OCI-LY3 (cell line): ENCODE results near the gene PID1.

Source experiments
- H2AFZ ChIP-seq: fragments of 200-600, 300-600 bp; shearing (Covaris generic); 2 replicates; pipeline ENCODE4 v1.6.0; 2014; ENCODE audit warnings: antibody characterized with exemption, low read depth, low read length
- H3K27ac ChIP-seq: fragments of 200-600, 300-600 bp; sonication (generic); 2 replicates; pipeline ENCODE4 v1.5.1; 2014; ENCODE audit warnings: mild to moderate bottlenecking, low read length, moderate library complexity, mixed read lengths
- H3K27me3 ChIP-seq: fragments of 200-600, 300-600 bp; sonication (generic); 2 replicates; pipeline ENCODE4 v1.6.1; 2014; ENCODE audit warnings: low read depth, low read length, mixed read lengths
- H3K36me3 ChIP-seq: fragments of 200-600, 300-600 bp; sonication (generic); replicated peaks from 2 replicates; pipeline ENCODE3; 2014; ENCODE audit warnings: low read depth, low read length, mixed read lengths
- H3K4me1 ChIP-seq: fragments of 300-600, 200-600 bp; sonication (generic); 2 replicates; pipeline ENCODE4 v1.6.1; 2014; ENCODE audit warnings: low read length, mixed read lengths
- H3K4me2 ChIP-seq: fragments of 200-600, 300-600 bp; sonication (generic); 2 replicates; pipeline ENCODE4 v1.6.1; 2014; ENCODE audit warnings: low read length, mixed read lengths
- H3K4me3 ChIP-seq: fragments of 300-600, 200-600 bp; sonication (generic); 2 replicates; pipeline ENCODE4 v1.5.1; 2014; ENCODE audit warnings: antibody characterized with exemption, mild to moderate bottlenecking, low read length, moderate library complexity
- H3K79me2 ChIP-seq: fragments of 300-600, 200-600 bp; shearing (Covaris generic); 2 replicates; pipeline ENCODE4 v1.6.1; 2014; ENCODE audit warnings: mild to moderate bottlenecking, low read length, mixed read lengths
- H3K9ac ChIP-seq: fragments of 300-600, 200-600 bp; shearing (Covaris generic); 2 replicates; pipeline ENCODE4 v1.6.0; 2014; ENCODE audit warnings: mild to moderate bottlenecking, low read length, moderate library complexity
- H3K9me3 ChIP-seq: fragments of 200-600, 300-600 bp; shearing (Covaris generic); 2 replicates; pipeline ENCODE4 v1.6.1; 2014; ENCODE audit warnings: low read length, mixed read lengths; ENCODE audit not compliant: insufficient read depth
- H4K20me1 ChIP-seq: fragments of 200-600, 300-600 bp; sonication (generic); 2 replicates; pipeline ENCODE4 v1.6.1; 2016; ENCODE audit warnings: low read length, mixed read lengths; ENCODE audit not compliant: insufficient read depth
- EZH2phosphoT487 ChIP-seq: fragments of 200-600 bp; shearing (Covaris generic); IDR thresholded peaks from 2 replicates; pipeline ENCODE4 v1.6.1; 2018; ENCODE audit warnings: antibody characterized with exemption, mixed run types, low read depth
- TF ChIP-seq, protein P1 (sequence below): fragments of 200-600, 300-600 bp; sonication (generic); IDR thresholded peaks from 2 replicates; pipeline ENCODE4 v1.5.1; 2014; ENCODE audit warnings: antibody characterized with exemption, low read length, low read depth

The PID1 gene

DNA sequence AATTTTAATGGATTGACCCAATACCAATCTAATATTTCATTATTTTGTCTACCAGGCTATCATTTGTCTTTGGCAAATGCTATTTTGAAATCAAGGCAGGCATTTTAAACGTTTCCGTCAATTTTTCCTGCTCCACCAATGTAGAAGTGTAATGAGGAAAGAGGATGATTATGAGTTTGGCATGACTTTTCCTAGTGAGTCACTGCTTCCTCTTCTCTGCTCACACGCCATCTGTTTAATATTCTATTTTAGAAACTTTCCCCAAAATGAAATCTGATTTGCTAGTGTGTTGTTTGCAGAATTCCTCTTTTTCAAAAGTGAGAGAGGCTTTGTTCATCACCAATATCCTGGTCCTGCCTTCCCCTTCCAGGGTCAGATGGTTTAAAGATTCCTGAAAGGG, 42.5 kb upstream of the PID1 start:
- Histone ChIP-seq H2AFZ (no peak overlapping the region), H3K4me3 (no peak overlapping the region), H3K9me3 (no peaks in the 10 kb centered on the region), H3K9ac (no peak overlapping the region), H3K4me2 (no peak overlapping the region), H3K79me2 (no peaks in the 10 kb centered on the region), H4K20me1 (no peaks in the 10 kb centered on the region), H3K36me3 (no peaks in the 10 kb centered on the region), H3K4me1 (peaks cover 5% of the 10 kb centered on the region), H3K27me3 (no peaks in the 10 kb centered on the region), H3K27ac (no peak overlapping the region)
- TF ChIP-seq, protein P1, sequence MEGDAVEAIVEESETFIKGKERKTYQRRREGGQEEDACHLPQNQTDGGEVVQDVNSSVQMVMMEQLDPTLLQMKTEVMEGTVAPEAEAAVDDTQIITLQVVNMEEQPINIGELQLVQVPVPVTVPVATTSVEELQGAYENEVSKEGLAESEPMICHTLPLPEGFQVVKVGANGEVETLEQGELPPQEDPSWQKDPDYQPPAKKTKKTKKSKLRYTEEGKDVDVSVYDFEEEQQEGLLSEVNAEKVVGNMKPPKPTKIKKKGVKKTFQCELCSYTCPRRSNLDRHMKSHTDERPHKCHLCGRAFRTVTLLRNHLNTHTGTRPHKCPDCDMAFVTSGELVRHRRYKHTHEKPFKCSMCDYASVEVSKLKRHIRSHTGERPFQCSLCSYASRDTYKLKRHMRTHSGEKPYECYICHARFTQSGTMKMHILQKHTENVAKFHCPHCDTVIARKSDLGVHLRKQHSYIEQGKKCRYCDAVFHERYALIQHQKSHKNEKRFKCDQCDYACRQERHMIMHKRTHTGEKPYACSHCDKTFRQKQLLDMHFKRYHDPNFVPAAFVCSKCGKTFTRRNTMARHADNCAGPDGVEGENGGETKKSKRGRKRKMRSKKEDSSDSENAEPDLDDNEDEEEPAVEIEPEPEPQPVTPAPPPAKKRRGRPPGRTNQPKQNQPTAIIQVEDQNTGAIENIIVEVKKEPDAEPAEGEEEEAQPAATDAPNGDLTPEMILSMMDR, result no peak
- TF ChIP-seq EZH2phosphoT487, result no peak

DNA sequence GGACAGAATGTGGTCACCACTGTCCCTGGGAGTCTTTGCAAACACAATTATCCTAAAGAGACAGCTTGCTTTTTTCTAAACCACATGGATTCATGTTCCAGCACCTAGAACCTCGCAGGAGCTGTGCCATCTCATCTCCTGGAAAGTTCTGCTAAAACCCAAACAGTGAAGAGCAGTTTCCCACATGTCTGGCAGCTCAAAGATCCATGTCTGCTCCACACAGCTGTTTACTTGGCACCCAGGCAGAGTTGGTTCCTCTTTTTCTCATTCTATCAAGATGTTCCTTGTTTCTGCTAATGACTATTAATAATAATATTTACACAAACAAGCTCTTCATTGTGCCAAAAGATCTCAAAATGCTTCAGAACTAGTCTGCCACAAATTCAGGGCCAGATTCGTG, 30.1 kb upstream of the PID1 start:
- TF ChIP-seq, protein P1, result no peak
- TF ChIP-seq EZH2phosphoT487, result no peak
- no peaks in the 10 kb centered on the region for H3K9me3 ChIP-seq
- H3K36me3 ChIP-seq, result no peaks in the 10 kb centered on the region
- H3K9ac ChIP-seq, result no peak overlapping the region
- H3K79me2 ChIP-seq, result no peaks in the 10 kb centered on the region
- H3K4me3 ChIP-seq, result no peak overlapping the region
- no peak overlapping the region for H3K27ac ChIP-seq
- no peak overlapping the region; the same call in 1 of the 2 replicates for H2AFZ ChIP-seq
- H3K4me2 ChIP-seq, result no peak overlapping the region; the same call in 1 of the 2 replicates
- peaks cover 28% of the 10 kb centered on the region for H3K4me1 ChIP-seq
- no peaks in the 10 kb centered on the region for H4K20me1 ChIP-seq
- H3K27me3 ChIP-seq, result no peaks in the 10 kb centered on the region

DNA sequence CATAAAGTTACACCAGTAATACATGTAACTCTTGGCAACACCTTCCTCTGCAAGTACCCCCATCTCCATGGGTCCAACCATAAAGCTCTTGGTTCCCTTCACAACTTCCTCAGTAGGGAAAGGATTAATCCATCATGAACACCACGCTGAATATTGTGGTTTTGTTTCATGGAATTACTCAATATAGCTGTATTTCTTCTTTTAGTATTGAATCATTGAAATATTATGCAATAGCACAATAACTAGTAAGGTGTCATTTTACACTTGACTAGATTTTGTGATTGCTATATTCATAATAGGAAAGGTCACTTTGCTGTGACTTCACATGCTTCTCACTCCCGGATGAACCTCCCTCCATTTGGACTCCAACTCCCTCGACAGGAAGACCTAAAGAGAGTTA, 29.7 kb upstream of the PID1 start:
- Histone ChIP-seq H4K20me1 (no peaks in the 10 kb centered on the region), H3K36me3 (no peaks in the 10 kb centered on the region), H3K4me3 (no peak overlapping the region), H3K9ac (no peak overlapping the region), H3K4me1 (peaks cover 32% of the 10 kb centered on the region), H3K79me2 (no peaks in the 10 kb centered on the region), H3K27me3 (no peaks in the 10 kb centered on the region), H3K9me3 (no peaks in the 10 kb centered on the region), H3K27ac (no peak overlapping the region), H3K4me2 (no peak overlapping the region; the same call in 1 of the 2 replicates), H2AFZ (no peak overlapping the region; the same call in 1 of the 2 replicates)
- TF ChIP-seq, protein P1, result no peak
- no peak for TF ChIP-seq EZH2phosphoT487

DNA sequence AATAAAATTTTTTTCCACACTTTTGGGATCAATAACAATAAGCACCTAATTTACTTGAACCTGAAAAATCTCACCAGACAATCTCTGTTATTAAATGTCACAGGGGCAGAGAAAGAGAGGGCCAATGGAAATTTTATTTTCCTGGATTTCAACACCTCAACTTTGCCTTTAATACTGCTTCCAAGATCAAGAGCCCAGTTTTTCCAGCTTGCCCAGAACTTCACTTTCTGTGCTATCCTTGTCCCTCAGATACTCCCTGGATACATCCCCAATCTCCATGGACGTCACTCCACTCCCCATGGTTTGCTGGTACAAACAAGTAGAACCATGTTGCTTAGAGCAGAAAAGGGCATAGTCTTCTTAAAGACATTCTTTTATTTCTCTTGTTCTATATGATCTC, 29.3 kb upstream of the PID1 start:
- no peaks in the 10 kb centered on the region for H3K36me3 ChIP-seq
- no peak overlapping the region for H3K9ac ChIP-seq
- no peak overlapping the region for H2AFZ ChIP-seq
- no peaks in the 10 kb centered on the region for H3K9me3 ChIP-seq
- H3K4me3 ChIP-seq, result no peak overlapping the region
- H3K4me1 ChIP-seq, result peaks cover 36% of the 10 kb centered on the region
- H3K79me2 ChIP-seq, result no peaks in the 10 kb centered on the region
- no peak overlapping the region for H3K4me2 ChIP-seq
- TF ChIP-seq, protein P1, result no peak
- no peak for TF ChIP-seq EZH2phosphoT487
- H4K20me1 ChIP-seq, result no peaks in the 10 kb centered on the region
- H3K27ac ChIP-seq, result no peak overlapping the region
- no peaks in the 10 kb centered on the region for H3K27me3 ChIP-seq
